ENCODE results near the gene GPER1. TPM values are rescaled to one million over a fixed set of nuclear protein-coding genes. Genes with fewer than 3 reads are reported as not detected.

GPER1 gene
- polyA plus RNA-seq, 2 of the 4 experiments (the other 2 are of a cell fraction), result 0.23 to 0.50 TPM

Other genes starting within 250 kb of the GPER1 start
- gene GET4, start 211.6 kb upstream of the GPER1 start, polyA plus RNA-seq (2011; rRNA removed), result 21.5 and 26.1 TPM in 2 replicates
- gene GET4, start 211.6 kb upstream of the GPER1 start, polyA plus RNA-seq (2017; fragmentation: RNase III; extraction: RNeasy Plus Mini Kit Qiagen cat#74134 plus additional on column Dnase treatment), result 35.4 to 37.0 TPM (median 36.0 TPM) in 3 replicates
- gene ADAP1, start 133.4 kb upstream of the GPER1 start, polyA plus RNA-seq (2011; rRNA removed), result 1.7 and 2.2 TPM in 2 replicates
- 1.1 to 2.5 TPM (median 1.9 TPM) in 3 replicates for gene ADAP1, start 133.4 kb upstream of the GPER1 start, polyA plus RNA-seq (2017; fragmentation: RNase III; extraction: RNeasy Plus Mini Kit Qiagen cat#74134 plus additional on column Dnase treatment)
- 5.4 and 7.6 TPM in 2 replicates for gene COX19, start 112.6 kb upstream of the GPER1 start, polyA plus RNA-seq (2011; rRNA removed)
- 6.2 to 7.1 TPM (median 7.0 TPM) in 3 replicates for gene COX19, start 112.6 kb upstream of the GPER1 start, polyA plus RNA-seq (2017; fragmentation: RNase III; extraction: RNeasy Plus Mini Kit Qiagen cat#74134 plus additional on column Dnase treatment)
- not detected in 2 replicates for gene CYP2W1, start 104.9 kb upstream of the GPER1 start, polyA plus RNA-seq (2011; rRNA removed)
- gene CYP2W1, start 104.9 kb upstream of the GPER1 start, polyA plus RNA-seq (2017; fragmentation: RNase III; extraction: RNeasy Plus Mini Kit Qiagen cat#74134 plus additional on column Dnase treatment), result not detected in 3 replicates
- 0.50 and 0.87 TPM in 2 replicates for gene GPR146, start 43.6 kb upstream of the GPER1 start, polyA plus RNA-seq (2011; rRNA removed)
- gene GPR146, start 43.6 kb upstream of the GPER1 start, polyA plus RNA-seq (2017; fragmentation: RNase III; extraction: RNeasy Plus Mini Kit Qiagen cat#74134 plus additional on column Dnase treatment), result 0.70 to 0.75 TPM (median 0.74 TPM) in 3 replicates
- 88.6 and 105 TPM in 2 replicates for gene ZFAND2A, start 72.1 kb downstream of the GPER1 start, polyA plus RNA-seq (2011; rRNA removed)
- 40.7 to 44.1 TPM (median 43.7 TPM) in 3 replicates for gene ZFAND2A, start 72.1 kb downstream of the GPER1 start, polyA plus RNA-seq (2017; fragmentation: RNase III; extraction: RNeasy Plus Mini Kit Qiagen cat#74134 plus additional on column Dnase treatment)
- gene UNCX, start 144.8 kb downstream of the GPER1 start, polyA plus RNA-seq (2011; rRNA removed), result not detected in 2 replicates
- not detected in 3 replicates for gene UNCX, start 144.8 kb downstream of the GPER1 start, polyA plus RNA-seq (2017; fragmentation: RNase III; extraction: RNeasy Plus Mini Kit Qiagen cat#74134 plus additional on column Dnase treatment)

Data from A549 (cell line).